GM18511 (cell line): ENCODE data around the gene FSIP1.

Experiments used
- ATAC-seq: cut with Tn5 transposase; IDR thresholded peaks from one replicate; pipeline ENCODE4 v1.9.1; 2021; ENCODE audit warnings: mild to moderate bottlenecking, moderate library complexity; ENCODE audit not compliant: unreplicated experiment

The FSIP1 gene

DNA sequence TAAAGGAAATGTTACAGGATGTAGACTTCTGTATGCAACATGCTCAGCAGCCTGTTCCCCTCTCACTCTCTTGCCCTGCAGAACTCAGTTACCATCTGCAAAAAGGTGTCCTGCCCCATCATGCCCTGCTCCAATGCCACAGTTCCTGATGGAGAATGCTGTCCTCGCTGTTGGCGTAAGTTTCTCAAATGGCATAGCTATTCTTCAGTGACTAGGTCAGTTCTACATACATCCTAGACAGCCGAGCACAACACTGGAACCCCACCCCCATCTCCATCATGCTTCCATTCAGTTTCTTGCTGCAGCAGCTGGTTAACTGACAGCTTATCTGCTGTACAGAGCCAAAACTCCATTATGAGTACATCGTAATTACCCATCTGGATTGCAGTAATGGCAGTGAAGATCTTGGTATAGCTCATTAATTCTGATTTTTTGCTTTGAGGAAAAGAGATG, 197.2 kb downstream of the FSIP1 start:
- no peak for ATAC-seq

DNA sequence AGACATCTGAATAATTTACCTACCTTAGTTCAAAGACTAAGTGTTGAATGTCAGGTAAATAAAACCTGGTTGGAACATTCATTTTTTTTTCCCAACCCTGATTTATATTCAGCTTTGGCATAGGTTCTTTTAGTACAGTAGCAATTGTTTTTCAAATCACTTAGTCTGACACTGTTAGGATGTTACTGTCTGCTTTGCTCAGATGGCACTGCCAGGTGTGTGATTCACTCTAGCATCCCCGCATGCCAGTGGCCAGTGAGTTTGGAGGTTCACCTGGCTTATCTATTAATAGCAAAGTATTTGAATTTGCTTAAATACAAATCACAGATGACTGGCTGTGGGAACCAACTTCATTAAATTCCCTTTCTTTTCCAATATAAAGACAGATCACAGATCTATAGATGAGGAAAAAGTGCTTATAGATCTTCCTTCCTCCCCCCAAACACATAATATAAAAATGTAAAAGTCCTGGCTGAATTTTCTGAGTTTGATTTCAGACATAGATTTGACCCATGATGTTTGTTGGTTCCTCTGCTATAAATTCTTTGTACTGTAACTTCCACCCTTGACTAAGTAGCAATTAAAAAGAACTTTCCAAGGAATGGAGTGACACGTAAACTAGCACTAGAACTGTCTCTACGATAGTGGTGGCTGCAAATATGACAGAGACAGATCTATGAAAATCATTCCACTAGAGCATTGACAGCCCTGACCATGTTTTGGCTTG, 197.8 kb downstream of the FSIP1 start:
- ATAC-seq = no peak

DNA sequence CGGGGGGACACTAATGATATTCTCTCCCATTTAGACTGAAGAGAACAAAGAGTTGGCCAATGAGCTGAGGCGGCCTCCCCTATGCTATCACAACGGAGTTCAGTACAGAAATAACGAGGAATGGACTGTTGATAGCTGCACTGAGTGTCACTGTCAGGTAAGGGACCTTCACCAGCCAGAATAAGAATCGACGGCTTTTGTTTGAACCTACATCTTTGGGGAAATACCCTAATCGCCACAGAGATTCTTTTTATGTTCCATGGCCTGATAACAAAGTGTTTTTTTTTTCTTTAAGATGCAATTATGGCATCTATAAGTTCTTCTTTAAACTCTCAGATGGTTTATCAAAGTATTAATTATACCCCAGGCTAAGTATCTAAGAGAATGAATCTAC, 198.4 kb downstream of the FSIP1 start:
- ATAC-seq = no peak

GRCh38 chr15:39583596-39584265, 198.9 kb downstream of the FSIP1 start:
- no peak for ATAC-seq

- ATAC-seq = no peak
These were observed 199.6 kb downstream of the FSIP1 start for GRCh38 chr15:39582977-39583595.

DNA sequence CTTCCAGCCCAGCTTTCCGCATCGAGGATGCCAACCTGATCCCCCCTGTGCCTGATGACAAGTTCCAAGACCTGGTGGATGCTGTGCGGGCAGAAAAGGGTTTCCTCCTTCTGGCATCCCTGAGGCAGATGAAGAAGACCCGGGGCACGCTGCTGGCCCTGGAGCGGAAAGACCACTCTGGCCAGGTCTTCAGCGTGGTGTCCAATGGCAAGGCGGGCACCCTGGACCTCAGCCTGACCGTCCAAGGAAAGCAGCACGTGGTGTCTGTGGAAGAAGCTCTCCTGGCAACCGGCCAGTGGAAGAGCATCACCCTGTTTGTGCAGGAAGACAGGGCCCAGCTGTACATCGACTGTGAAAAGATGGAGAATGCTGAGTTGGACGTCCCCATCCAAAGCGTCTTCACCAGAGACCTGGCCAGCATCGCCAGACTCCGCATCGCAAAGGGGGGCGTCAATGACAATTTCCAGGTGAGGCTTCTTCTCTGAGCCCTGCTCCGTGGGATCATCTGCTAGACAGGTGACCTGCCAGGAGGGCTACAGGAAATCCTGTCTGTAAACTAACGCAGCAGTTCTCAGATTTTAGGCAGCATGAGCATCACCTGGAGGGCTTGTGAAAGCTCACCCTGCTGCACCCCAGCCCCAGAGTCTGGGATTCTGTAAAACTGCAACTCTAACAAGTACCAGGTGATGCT, 200.2 kb downstream of the FSIP1 start:
- no peak for ATAC-seq

DNA sequence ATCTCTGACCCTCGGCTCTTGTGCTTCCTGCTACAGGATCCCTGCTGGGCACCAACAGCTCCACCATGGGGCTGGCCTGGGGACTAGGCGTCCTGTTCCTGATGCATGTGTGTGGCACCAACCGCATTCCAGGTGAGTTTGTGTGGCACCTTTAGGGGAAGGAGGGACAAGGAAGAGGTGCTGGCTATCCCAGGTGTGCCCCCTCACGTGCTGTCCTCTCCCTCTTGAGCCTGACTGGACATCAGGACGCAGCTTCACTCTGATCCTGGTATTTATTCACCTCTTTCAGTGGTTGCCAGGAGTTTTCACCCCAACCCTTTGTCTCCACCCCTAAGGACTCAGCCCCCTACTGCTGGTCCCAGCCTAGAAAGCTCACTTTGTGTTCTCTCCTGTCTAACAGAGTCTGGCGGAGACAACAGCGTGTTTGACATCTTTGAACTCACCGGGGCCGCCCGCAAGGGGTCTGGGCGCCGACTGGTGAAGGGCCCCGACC, 200.8 kb downstream of the FSIP1 start:
- no peak for ATAC-seq

GRCh38 chr15:39581242-39581792, 201.3 kb downstream of the FSIP1 start:
- no peak for ATAC-seq

GRCh38 chr15:39580485-39581241, 202.0 kb downstream of the FSIP1 start, which contains the start of gene THBS1:
Gene THBS1, plus strand, starts transcription at chr15:39581079. Its CDS starts 779 bp downstream, at chr15:39581858.
- ATAC-seq = peak; percentile 25

DNA sequence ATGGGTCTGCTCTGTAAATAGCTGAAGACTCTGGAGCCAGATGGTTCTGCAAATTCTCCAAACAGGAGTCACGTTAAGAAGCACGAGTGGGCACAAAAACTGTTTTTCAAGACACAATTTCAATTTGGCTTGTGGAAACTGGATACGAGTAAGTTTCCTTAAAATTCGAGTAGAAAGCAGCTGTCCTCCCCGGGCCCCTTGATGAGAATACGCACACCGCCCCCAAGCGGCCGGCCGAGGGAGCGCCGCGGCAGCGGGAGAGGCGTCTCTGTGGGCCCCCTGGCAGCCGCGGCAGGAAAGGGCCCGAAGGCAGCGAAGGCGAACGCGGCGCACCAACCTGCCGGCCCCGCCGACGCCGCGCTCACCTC, 202.5 kb downstream of the FSIP1 start:
- ATAC-seq = peak; percentile 82

- ATAC-seq = no peak
These were observed 203.0 kb downstream of the FSIP1 start for GRCh38 chr15:39579487-39580116.

DNA sequence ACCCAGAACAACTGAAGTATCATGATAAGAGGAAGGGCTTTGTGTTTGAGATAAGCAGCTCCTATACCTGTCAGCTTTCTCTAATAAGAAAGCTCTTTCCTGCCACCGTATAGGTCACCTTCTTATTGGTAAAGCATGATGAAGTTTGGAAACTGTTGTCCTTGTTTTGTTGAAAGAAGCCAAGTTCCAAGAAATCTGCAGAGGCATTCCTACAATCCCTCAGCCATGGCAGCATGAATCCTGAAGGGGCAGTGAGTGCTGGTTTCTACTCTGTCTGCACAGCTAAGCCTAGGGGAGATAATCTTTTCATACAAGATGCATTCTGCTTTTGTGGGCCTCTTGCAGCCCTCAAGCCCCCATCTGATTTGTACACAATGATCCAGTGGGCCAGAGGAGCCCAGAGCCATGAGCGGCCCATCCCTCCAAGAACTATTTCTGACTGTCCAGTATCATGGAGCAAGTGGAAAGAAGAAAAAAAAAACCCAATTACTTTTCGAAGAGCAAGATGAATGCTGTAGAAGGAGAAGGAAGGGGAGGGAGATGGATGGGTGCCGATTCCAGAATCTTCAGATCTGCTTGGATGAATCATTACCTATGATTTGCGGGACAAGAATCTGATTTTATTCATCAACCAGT, 203.7 kb downstream of the FSIP1 start:
- no peak for ATAC-seq

DNA sequence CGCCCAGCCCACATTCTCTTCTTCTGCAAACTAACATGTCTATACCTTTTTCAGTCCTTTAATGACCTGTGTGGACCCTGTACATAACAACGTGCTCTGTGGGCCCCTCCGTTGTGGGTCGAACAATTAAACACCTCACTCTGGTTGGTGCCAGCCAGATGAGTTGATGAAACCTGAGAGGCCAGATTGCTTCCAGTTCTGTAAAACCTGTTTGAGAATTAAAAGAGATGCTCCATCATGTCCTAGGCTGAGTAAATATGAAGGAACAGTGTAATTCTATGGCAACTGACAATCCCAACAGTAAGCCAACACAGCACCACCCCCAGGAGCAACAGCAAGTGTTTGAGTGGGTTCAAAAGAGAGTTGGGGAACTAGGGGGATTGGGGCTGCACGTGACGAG, 207.5 kb downstream of the FSIP1 start:
- ATAC-seq = no peak

- ATAC-seq = no peak
These were observed 208.2 kb downstream of the FSIP1 start for GRCh38 chr15:39574427-39574826.

GRCh38 chr15:39573844-39574243, 208.8 kb downstream of the FSIP1 start:
- ATAC-seq = no peak

- no peak for ATAC-seq
These were observed 209.4 kb downstream of the FSIP1 start for GRCh38 chr15:39573287-39573686.

- ATAC-seq = no peak
These were observed 216.8 kb downstream of the FSIP1 start for GRCh38 chr15:39565851-39566250.

DNA sequence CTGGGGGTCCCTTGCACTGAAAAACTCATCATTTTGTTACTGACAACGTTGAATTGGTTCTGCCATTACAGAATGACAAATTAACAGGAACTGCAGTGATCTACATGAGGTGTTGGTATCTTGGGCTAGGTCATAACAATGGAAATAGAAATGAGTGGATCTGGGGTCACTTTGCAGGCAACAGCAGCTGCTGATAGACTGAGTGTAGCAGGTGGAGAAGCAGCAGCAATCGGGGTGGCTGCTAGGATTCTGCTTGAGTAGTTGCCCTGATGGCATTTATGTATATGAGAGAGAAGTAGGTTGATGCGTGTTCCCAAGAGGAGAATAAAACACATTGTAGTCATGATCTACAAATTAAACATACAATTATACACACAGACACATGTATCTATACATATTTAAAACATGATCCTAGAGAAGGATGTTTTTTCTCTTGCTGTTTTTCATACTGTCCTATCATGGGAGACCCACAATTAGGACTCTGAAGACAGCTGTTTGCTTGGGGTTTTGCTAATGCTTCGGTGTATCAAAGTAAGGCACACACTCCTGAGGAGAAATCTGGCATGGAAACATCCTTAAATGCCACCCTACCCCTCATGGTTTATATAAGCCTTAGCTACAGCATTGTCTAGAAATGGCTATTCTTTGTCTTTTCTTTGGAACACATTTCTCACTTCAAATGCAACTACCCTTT, 217.5 kb downstream of the FSIP1 start:
- no peak for ATAC-seq

DNA sequence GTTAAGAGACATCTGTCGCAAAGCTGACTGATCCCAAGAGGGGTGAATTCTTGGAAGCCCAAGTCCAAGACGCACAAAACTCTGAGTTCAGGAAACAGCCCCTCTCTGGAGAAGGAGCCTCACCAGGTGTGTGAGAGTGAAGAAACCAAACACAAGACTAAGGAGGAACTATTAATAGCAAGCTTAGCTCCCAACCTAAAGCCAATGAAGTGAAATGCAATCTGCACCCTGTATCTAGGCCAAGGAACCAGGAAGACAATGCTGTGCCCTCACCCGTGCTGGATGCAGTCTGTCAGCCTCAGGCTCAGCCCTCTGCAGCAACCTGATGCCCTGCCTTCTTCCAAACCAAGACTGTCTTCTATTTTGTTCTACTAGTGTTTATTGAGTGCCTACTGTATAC, 224.2 kb downstream of the FSIP1 start:
- ATAC-seq = no peak
